ENCODE results near the gene RAB7B. TPM values are rescaled to one million over a fixed set of nuclear protein-coding genes. Genes with fewer than 3 reads are reported as not detected.
"Not testable (repeated sequence)": the region's sequence is repeated elsewhere in the genome, so short reads cannot be mapped to it uniquely, and the experiment has no call there.

RAB7B gene
- 10 to 100 TPM in 2 of 6 donors, 1 to 10 TPM in 4; 2.6 to 27.5 (median 9.1) TPM for total RNA-seq

DNA sequence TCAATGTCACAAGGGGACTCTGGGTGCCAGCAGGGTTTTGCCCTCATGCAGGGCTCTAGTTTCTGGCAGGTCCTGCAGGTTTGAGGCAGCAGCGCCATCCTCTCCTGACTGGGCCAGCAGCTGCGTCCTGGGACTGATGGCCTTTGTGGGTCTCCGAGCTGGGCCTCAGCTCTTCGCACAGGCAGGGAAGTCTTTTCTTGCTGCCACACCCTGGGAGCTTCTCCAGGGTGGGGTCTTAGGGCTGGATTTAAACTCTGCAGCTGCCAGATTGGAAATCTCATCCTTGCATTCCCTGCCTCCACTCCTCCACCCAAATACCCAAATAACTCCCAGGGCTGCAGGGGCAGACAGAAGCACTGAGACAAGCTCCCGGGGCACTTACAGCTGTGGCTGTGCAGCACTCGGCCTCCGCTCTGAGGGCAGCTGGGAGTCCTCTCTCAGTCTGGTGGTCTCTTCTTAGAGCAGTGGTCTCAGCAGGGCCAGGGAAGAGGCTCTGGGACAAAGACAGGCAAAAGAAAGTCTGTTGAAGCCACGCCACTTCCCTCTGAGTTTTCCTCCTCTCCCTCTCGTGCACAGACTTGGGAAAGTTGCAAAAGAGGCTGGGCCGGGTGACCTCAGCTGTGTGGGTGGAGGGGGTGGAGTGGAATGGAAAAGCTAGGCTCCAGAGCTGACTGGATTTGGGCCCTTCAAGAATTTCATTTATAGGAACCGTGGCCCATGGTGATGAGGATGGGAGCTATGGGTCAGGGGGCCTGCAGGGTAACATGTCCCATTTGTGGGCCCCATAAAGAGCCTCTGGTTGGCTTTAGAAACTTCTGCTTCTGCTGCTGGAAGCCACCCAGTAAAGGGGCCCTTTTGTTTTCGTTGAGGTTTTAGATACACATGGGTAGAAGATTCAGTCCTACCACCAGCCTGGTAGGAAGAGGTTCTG is at the start of gene RAB7B:
RAB7B (minus strand) TSS at position 525 of the 931 bp plus-strand sequence. CDS start 9,260 bp downstream, outside the sequence.
- Histone ChIP-seq H3K27ac (peak within 1 kb of the TSS in 3 of 4 donors; percentile 15 to 72 (median 47)), H3K9me3 (no peaks in the 10 kb centered on the region), H3K36me3 (no peaks in the 10 kb centered on the region), H3K27me3 (no peaks in the 10 kb centered on the region), H3K4me3 (peak within 1 kb of the TSS in 3 of 4 donors; percentile 23 to 45 (median 32)), H3K4me1 (peaks cover 8 to 37% (median 22%) of the 10 kb centered on the region in 4 donors)
- ATAC-seq (ENCODE audit: low FRiP score in 2 of 2) (peak; percentile 61 to 86), DNase-seq (peak in 1 of 2 donors; percentile 77)
- WGBS, 2 donors = 28 to 36% methylated on average over 6 to 12 of the region's 12 CpGs
- peak in 1 of 4 donors; percentile 34 for TF ChIP-seq POLR2A (IDR thresholded peaks at IDR 0.05)
- peak in 1 of 2 donors; percentile 60 for TF ChIP-seq POLR2AphosphoS5 (IDR thresholded peaks at IDR 0.05)
- no peak for TF ChIP-seq CTCF (IDR thresholded peaks at IDR 0.05)
- TF ChIP-seq EP300 (IDR thresholded peaks at IDR 0.05) = peak in 1 of 4 donors; percentile 26

- not testable (repeated sequence) for H3K27me3 ChIP-seq; H3K27ac ChIP-seq; H3K36me3 ChIP-seq; H3K4me3 ChIP-seq; ATAC-seq (ENCODE audit: low FRiP score in 2 of 2); H3K9me3 ChIP-seq
- peak in 1 of 2 donors; percentile 10 for DNase-seq
- 94 to 98% methylated on average over 6 of the region's 8 CpGs for WGBS, 2 donors
- peaks cover 0 to 15% (median 7%) of the 10 kb centered on the region in 4 donors for H3K4me1 ChIP-seq
These were observed 49.2 kb upstream of the RAB7B start for GRCh38 chr1:206052231-206052865.

- ATAC-seq (ENCODE audit: low FRiP score in 2 of 2) (peak in 1 of 2 donors; percentile 61), DNase-seq (peak; percentile 31 to 60)
- TF ChIP-seq CTCF (IDR thresholded peaks at IDR 0.05) = no peak
- TF ChIP-seq EP300 (IDR thresholded peaks at IDR 0.05) = peak in 1 of 4 donors; percentile 26
- H3K27me3 ChIP-seq = no peaks in the 10 kb centered on the region
- no peaks in the 10 kb centered on the region for H3K36me3 ChIP-seq
- H3K4me1 ChIP-seq = peaks cover 0 to 15% (median 7%) of the 10 kb centered on the region in 4 donors
- H3K9me3 ChIP-seq = no peaks in the 10 kb centered on the region
- 47 to 60% methylated on average over 6 of the region's 6 CpGs for WGBS, 2 donors
- no peak overlapping the region for H3K4me3 ChIP-seq
- no peak overlapping the region for H3K27ac ChIP-seq
These were observed 47.5 kb upstream of the RAB7B start for GRCh38 chr1:206050655-206051235.

DNA sequence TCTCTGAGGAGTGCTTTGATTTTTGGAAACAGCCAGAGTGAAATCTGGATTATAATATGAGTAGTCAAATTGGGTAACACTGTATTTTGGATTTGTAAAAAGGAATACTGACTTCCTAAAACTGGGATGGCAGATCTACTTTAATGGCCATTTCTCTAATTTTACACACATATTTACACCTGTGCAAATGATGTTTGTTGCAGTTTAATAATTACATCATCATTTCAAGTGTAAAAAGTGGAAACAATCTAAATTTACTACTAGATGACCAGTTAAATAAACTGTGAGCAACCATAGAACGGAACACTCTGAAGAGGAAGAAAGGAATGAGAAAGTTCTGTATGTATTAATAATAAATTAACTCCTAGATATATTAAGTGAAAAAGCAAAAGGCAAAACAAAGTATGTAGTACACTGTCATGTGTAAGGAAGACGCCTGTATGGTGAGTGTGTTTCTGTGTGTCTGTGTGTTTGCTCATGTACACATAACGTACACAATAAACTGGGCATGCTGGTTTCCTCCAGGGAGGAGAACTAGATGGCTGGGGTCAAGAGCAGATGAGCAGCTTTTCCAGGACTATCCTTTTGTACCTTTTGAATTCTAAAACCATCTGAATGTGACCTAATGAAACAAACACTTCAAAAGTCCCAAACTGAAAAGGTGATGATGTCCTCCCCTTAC is 46.9 kb upstream of the RAB7B start:
- Histone ChIP-seq H3K36me3 (no peaks in the 10 kb centered on the region), H3K9me3 (no peaks in the 10 kb centered on the region), H3K27ac (no peak overlapping the region), H3K27me3 (no peaks in the 10 kb centered on the region), H3K4me1 (peaks cover 0 to 15% (median 7%) of the 10 kb centered on the region in 4 donors), H3K4me3 (no peak overlapping the region)
- no peak for ATAC-seq (ENCODE audit: low FRiP score in 2 of 2)
- no peak for DNase-seq
- TF ChIP-seq POLR2AphosphoS5 (IDR thresholded peaks at IDR 0.05) (no peak), POLR2A (IDR thresholded peaks at IDR 0.05) (no peak), EP300 (IDR thresholded peaks at IDR 0.05) (no peak), CTCF (IDR thresholded peaks at IDR 0.05) (no peak)
- WGBS, 2 donors = 70 to 78% methylated on average over 3 of the region's 3 CpGs
